Adrenal gland (tissue), 12 donors: ENCODE data around the gene ABCC4. TPM values are rescaled to one million over a fixed set of nuclear protein-coding genes. Genes with fewer than 3 reads are reported as not detected.

Experiments
- DNase-seq, 7 donors: peaks; one replicate each; pipeline ENCODE4 v3.0.0-alpha.2; 2019 to 2020
- H3K27ac ChIP-seq, 5 donors: fragments of 200-600 bp; sonication (generic) in 4 of 5; 1 replicate in 3 of 5; 2 replicates in 2 of 5; pipeline versions ENCODE4 v1.5.1 to v1.8.0; 2016 to 2020; ENCODE audit warnings: mild to moderate bottlenecking in 1 of 5
- H3K27me3 ChIP-seq: fragments of 200-600 bp; 2 replicates; pipeline ENCODE4 v1.8.0; 2021
- H3K36me3 ChIP-seq, 2 donors: fragments of 200-600 bp; replicated peaks in 1 of 2; 1 replicate in 1 of 2; 2 replicates in 1 of 2; pipeline versions ENCODE4 v1.5.1 to v1.8.0; 2018 to 2022
- H3K4me1 ChIP-seq, 2 donors: fragments of 200-600 bp; replicated peaks in 1 of 2; 1 replicate in 1 of 2; 2 replicates in 1 of 2; pipeline versions ENCODE4 v1.5.1 to v1.8.0; 2018 to 2021
- H3K4me3 ChIP-seq, 4 donors: fragments of 200-600 bp; sonication (generic) in 3 of 4; one replicate each; pipeline ENCODE4 v1.5.1; 2016 to 2018
- H3K9me3 ChIP-seq, 3 donors: fragments of 200-600 bp; sonication (generic) in 1 of 3; replicated peaks in 1 of 3; 1 replicate in 2 of 3; 2 replicates in 1 of 3; pipeline versions ENCODE4 v1.5.1 to v1.8.0; 2016 to 2021
- POLR2A ChIP-seq, 2 donors: fragments of 450-650 bp; IDR thresholded peaks; one replicate each; pipeline ENCODE4 v1.6.1; 2017; ENCODE audit warnings: antibody characterized with exemption in 2 of 2, mild to moderate bottlenecking in 2 of 2, moderate library complexity in 1 of 2
- WGBS, 4 donors: extraction: QIAGEN DNeasy Blood & Tissue Kit in 2 of 4; methylation state at CpG; one replicate each; pipeline versions ENCODE4 v1.1.5 to v1.1.7; 2013 to 2017; 5-methylcytosine and 5-hydroxymethylcytosine counted together
- intact Hi-C, 2 donors: fragments of 100-400 bp; cut with DNase I; formaldehyde crosslinking; loops; one replicate each; pipeline versions ENCODE4 v1.14.1 to v1.15.0; 2022 to 2023
- polyA plus RNA-seq, 3 donors: library from polyadenylated mRNA; stranded (reverse); fragments of 200-250 nt in 2 of 3; fragments of 350-450 nt in 1 of 3; fragmentation: Illumina TruSeq in 1 of 3; extraction: RNeasy Lipid Tissue Mini Kit (QIAGEN cat#74804) in 1 of 3; gene quantifications; one replicate each; pipeline ENCODE4 v1.2.3, GENCODE V29; 2013 to 2014
- total RNA-seq, 9 donors: library from RNA; depleted of rRNA in 4 of 9; stranded (reverse); fragments of >200 nt in 4 of 9; fragments of 120-200 nt in 1 of 9; fragmentation: NEBNext Ultra II Directional in 1 of 9; extraction: Animal tissue kit (Norgen Biotek cat#: 25700) in 1 of 9; gene quantifications; one replicate each; pipeline versions ENCODE4 v1.1.0 to v1.2.4, GENCODE V29; 2013 to 2023
- TF ChIP-seq, protein P1 (sequence below), 6 experiments: fragments of 450-650 bp in 4 of 6; fragments of 200-600 bp in 2 of 6; sonication (generic) in 1 of 6; IDR thresholded peaks; 1 replicate in 5 of 6; 2 replicates in 1 of 6; pipeline versions ENCODE4 v1.5.1 to v1.8.0; 2016 to 2021; ENCODE audit warnings: antibody characterized with exemption in 6 of 6, mild to moderate bottlenecking in 2 of 6, moderate library complexity in 1 of 6
- donor health status: healthy with polysubstance abuse.
- donor health status: Bipolar disorder and iron deficiency.
- donor health status: DM: yes; HTN: yes; CAD: no.
- donor health status: DM: no; HTN: no; CAD: no.
- donor health status: DM: no; HTN: no; CAD: no.
- donor health status: DM: yes; HTN: yes; CAD: no.

The ABCC4 gene
- total and polyA plus RNA-seq, 12 donors, result 0.56 to 6.6 (median 3.4) TPM

DNA sequence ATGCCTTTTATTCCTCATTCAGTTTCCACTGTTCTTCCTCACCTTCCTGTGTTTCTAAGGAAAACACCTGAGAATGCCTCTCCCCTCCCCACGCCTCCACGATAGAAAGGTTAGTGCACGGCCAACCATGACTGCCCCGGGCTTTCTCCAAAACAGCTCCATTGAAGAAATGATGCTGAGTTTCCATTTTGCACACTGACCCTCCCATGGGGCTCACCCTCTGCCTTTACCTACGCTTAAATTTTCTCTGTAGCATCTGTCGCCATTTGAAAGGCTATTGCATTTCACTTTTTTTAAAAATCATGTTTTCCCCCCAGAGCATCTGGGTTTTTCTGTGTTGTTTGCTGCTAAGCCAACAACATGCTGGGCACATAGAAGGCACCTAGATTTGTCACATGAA lies 48.2 kb downstream of the ABCC4 start:
- 92 to 98% (median 96%) methylated on average over 6 of the region's 6 CpGs for WGBS, 4 donors

DNA sequence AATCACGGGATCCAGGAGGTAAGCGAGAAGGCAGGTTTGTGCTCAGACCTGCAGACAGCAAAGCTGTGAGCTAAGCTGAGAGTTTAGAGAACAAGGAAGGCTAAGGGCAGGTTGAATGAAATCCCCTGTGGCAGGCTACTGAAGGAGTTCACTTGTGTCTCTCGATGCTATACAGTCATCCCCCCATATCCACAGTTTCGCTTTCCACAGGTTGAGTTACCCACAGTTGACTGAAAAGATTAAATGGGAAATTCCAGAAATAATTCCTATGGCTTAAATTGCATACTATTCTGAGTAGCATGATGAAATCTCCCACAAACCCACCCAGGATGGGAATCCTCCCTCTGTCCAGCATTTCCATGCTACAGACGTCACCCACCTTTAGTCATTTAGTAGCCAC lies 49.6 kb downstream of the ABCC4 start:
- no peaks in the 10 kb centered on the region for H3K36me3 ChIP-seq
- no peak overlapping the region for H3K27ac ChIP-seq
- no peak overlapping the region for H3K4me3 ChIP-seq
- TF ChIP-seq, protein P1, sequence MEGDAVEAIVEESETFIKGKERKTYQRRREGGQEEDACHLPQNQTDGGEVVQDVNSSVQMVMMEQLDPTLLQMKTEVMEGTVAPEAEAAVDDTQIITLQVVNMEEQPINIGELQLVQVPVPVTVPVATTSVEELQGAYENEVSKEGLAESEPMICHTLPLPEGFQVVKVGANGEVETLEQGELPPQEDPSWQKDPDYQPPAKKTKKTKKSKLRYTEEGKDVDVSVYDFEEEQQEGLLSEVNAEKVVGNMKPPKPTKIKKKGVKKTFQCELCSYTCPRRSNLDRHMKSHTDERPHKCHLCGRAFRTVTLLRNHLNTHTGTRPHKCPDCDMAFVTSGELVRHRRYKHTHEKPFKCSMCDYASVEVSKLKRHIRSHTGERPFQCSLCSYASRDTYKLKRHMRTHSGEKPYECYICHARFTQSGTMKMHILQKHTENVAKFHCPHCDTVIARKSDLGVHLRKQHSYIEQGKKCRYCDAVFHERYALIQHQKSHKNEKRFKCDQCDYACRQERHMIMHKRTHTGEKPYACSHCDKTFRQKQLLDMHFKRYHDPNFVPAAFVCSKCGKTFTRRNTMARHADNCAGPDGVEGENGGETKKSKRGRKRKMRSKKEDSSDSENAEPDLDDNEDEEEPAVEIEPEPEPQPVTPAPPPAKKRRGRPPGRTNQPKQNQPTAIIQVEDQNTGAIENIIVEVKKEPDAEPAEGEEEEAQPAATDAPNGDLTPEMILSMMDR (IDR thresholded peaks at IDR 0.05), result no peak
- no peak for TF ChIP-seq POLR2A (IDR thresholded peaks at IDR 0.05)
- 86 to 96% (median 94%) methylated on average over 5 of the region's 5 CpGs for WGBS, 4 donors
- no peaks in the 10 kb centered on the region for H3K27me3 ChIP-seq
- no peaks in the 10 kb centered on the region for H3K9me3 ChIP-seq
- intact Hi-C loops, result no loop called here
- no peak for DNase-seq
- H3K4me1 ChIP-seq, result no peaks in the 10 kb centered on the region

More for the DNA sequence above, 48.2 kb downstream of the ABCC4 start:
- no peak overlapping the region for H3K4me3 ChIP-seq
- no peaks in the 10 kb centered on the region for H3K36me3 ChIP-seq
- no peak for DNase-seq
- intact Hi-C loops, result no loop called here
- no peaks in the 10 kb centered on the region for H3K9me3 ChIP-seq
- H3K27me3 ChIP-seq, result no peaks in the 10 kb centered on the region
- H3K4me1 ChIP-seq, result no peaks in the 10 kb centered on the region
- no peak overlapping the region for H3K27ac ChIP-seq
- TF ChIP-seq, protein P1 (IDR thresholded peaks at IDR 0.05), result no peak
- TF ChIP-seq POLR2A (IDR thresholded peaks at IDR 0.05), result no peak

DNA sequence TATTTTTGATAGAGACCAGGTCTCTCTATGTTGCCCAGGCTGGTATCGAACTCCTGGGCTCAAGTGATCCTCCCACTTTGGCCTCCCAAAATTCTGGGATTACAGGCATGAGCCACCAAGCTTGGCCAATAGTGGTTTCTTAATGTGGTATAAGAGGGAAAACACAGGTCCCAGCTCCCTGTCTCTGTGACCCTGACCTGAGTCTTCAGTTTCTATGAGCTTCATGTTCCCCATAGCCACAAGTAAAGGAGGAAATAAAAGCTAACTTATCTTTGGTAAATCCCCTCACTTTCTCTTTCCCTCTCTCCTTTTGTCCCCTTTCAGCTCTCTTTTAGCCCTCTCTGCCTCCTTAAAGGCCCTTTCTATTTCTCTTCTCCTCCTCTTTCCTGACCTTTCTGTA lies 50.3 kb downstream of the ABCC4 start:
- no peak for DNase-seq
- Histone ChIP-seq H3K27me3 (no peaks in the 10 kb centered on the region), H3K27ac (no peak overlapping the region), H3K9me3 (no peaks in the 10 kb centered on the region), H3K36me3 (no peaks in the 10 kb centered on the region), H3K4me1 (peaks cover 0 to 5% of the 10 kb centered on the region in 2 donors), H3K4me3 (no peak overlapping the region)
- 90 to 100% (median 94%) methylated on average over 1 of the region's 1 CpG for WGBS, 4 donors
- intact Hi-C loops, result no loop called here
- TF ChIP-seq, protein P1 (IDR thresholded peaks at IDR 0.05), result no peak
- no peak for TF ChIP-seq POLR2A (IDR thresholded peaks at IDR 0.05)

DNA sequence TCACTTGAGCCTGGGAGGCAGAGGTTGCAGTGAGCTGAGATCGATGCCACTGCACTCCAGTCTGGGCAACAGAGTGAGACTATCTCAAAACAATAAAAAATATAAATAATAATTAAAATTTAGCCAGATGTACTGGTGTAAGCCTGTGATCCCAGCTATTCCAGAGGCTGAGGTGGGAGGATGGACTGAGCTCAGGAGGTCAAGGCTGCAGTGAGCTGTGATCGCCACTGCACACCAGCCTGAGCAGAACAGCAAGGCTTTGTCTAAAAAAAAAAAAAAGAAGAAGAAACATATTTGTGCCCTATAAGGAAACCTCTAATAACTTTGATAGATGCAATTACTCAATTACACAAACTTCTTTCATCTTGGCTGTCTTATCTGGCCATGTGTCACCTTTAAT lies 52.3 kb downstream of the ABCC4 start:
- no peak overlapping the region for H3K27ac ChIP-seq
- H3K27me3 ChIP-seq, result no peaks in the 10 kb centered on the region
- H3K4me1 ChIP-seq, result peaks cover 0 to 5% of the 10 kb centered on the region in 2 donors
- H3K9me3 ChIP-seq, result no peaks in the 10 kb centered on the region
- no peak for TF ChIP-seq POLR2A (IDR thresholded peaks at IDR 0.05)
- TF ChIP-seq, protein P1 (IDR thresholded peaks at IDR 0.05), result no peak
- H3K4me3 ChIP-seq, result no peak overlapping the region
- intact Hi-C loops, result no loop called here
- 76 to 84% (median 78%) methylated on average over 2 of the region's 2 CpGs for WGBS, 4 donors
- H3K36me3 ChIP-seq, result no peaks in the 10 kb centered on the region
- DNase-seq, result no peak
